HepG2 (cell line): ENCODE measurements around the gene TDRD9. TPM values are rescaled to one million over a fixed set of nuclear protein-coding genes. Genes with fewer than 3 reads are reported as not detected.

ENCODE experiments used
- ATAC-seq: fragments of 200-7000 bp; cut with Tn5 transposase; 3 replicates; pipeline ENCODE4 v1.9.1; 2020; ENCODE audit warnings: mild to moderate bottlenecking, moderate library complexity
- BruUV-seq: library from RNA; stranded (reverse); fragments of 400-500 nt; replicated peaks from 2 replicates; lab custom pipeline; 2021; lab: Mats Ljungman, UMichigan
- CTCF ChIA-PET: fragments of 300-600 bp; formaldehyde crosslinking; extraction: SDS; loops from one replicate; lab custom pipeline; 2021; ENCODE audit warnings: low total read pairs, inconsistent platforms, low intra/inter-chr PET ratio; lab: Yijun Ruan, JAX
- POLR2A ChIA-PET: fragments of 350-600 bp; sonication (Branson Sonifier 250); formaldehyde crosslinking; loops from one replicate; lab custom pipeline; 2020; ENCODE audit warnings: antibody characterized with exemption, inconsistent platforms; lab: Yijun Ruan, JAX
- DNase-seq: peaks from one replicate; pipeline ENCODE4 v3.0.0-alpha.2; 2015; ENCODE audit warnings: low spot score
- FAIRE-seq: peaks from 3 replicates; lab custom pipeline; 2011; peaks lifted over from hg19 to GRCh38; lab: Jason Lieb, UNC
- H2AFZ ChIP-seq: one replicate; pipeline ENCODE4 v1.6.1; 2011; ENCODE audit warnings: low read length, inconsistent platforms
- H3K27ac ChIP-seq: fragments of 300-600 bp; 3 replicates; pipeline ENCODE4 v1.8.0; 2011; ENCODE audit warnings: mixed run types, mild to moderate bottlenecking, mixed read lengths, low read length, inconsistent platforms; ENCODE audit not compliant: insufficient read depth; ENCODE audit errors: extremely low read length
- H3K27me3 ChIP-seq, 2 experiments: fragments of 200-600 bp in 1 of 2; 2 replicates in 1 of 2; 3 replicates in 1 of 2; pipeline versions ENCODE4 v1.6.0 to v1.8.0; 2011; ENCODE audit warnings: low read length in 2 of 2, mild to moderate bottlenecking in 2 of 2, moderate library complexity in 2 of 2, inconsistent platforms in 1 of 2; ENCODE audit not compliant: insufficient read depth in 2 of 2, control insufficient read depth in 1 of 2
- H3K36me3 ChIP-seq, 2 experiments: fragments of 200-600 bp in 1 of 2; replicated peaks in 1 of 2; 2 replicates in 1 of 2; 3 replicates in 1 of 2; pipeline versions ENCODE4 v1.5.1 to v1.8.0; 2011; ENCODE audit warnings: low read length in 2 of 2, inconsistent platforms in 1 of 2; ENCODE audit not compliant: insufficient read depth in 2 of 2, control insufficient read depth in 1 of 2
- H3K4me1 ChIP-seq: 2 replicates; pipeline ENCODE4 v1.5.1; 2012; ENCODE audit warnings: low read length, inconsistent platforms; ENCODE audit not compliant: insufficient read depth
- H3K4me2 ChIP-seq: 2 replicates; pipeline ENCODE4 v1.6.0; 2011; ENCODE audit warnings: low read depth, low read length, inconsistent platforms
- H3K4me3 ChIP-seq, 3 experiments: fragments of 200-600 bp in 1 of 3; sonication (generic), shearing (Covaris generic) in 1 of 3; replicated peaks in 1 of 3; 2 replicates each; pipeline ENCODE4 v1.5.1; 2011 to 2016; ENCODE audit warnings: low read length in 3 of 3, inconsistent platforms in 2 of 3, low read depth in 2 of 3, mild to moderate bottlenecking in 2 of 3, control low read depth in 1 of 3, mixed read lengths in 1 of 3; ENCODE audit not compliant: insufficient read depth in 1 of 3
- H3K79me2 ChIP-seq: one replicate; pipeline ENCODE4 v1.6.1; 2011; ENCODE audit warnings: low read length, inconsistent platforms; ENCODE audit not compliant: insufficient read depth
- H3K9ac ChIP-seq: 2 replicates; pipeline ENCODE4 v1.6.0; 2011; ENCODE audit warnings: mild to moderate bottlenecking, low read depth, low read length, inconsistent platforms; ENCODE audit not compliant: insufficient read depth
- H3K9me3 ChIP-seq: 2 replicates; pipeline ENCODE4 v1.5.1; 2012; ENCODE audit warnings: mild to moderate bottlenecking, low read length
- H4K20me1 ChIP-seq: 2 replicates; pipeline ENCODE4 v1.6.0; 2011; ENCODE audit warnings: inconsistent platforms, mild to moderate bottlenecking, low read length, moderate library complexity; ENCODE audit not compliant: insufficient read depth
- CTCF ChIP-seq: sonication (generic); formaldehyde crosslinking; IDR thresholded peaks from 2 replicates; pipeline ENCODE4 v1.5.0; 2020; ENCODE audit warnings: mild to moderate bottlenecking, missing genetic modification reagents, moderate library complexity
- ZNF160 ChIP-seq: sonication (generic); formaldehyde crosslinking; IDR thresholded peaks from 2 replicates; pipeline ENCODE4 v1.8.0; 2022; ENCODE audit warnings: mild to moderate bottlenecking, inconsistent platforms, missing genetic modification reagents
- WGBS: methylation state at CpG from one replicate; pipeline ENCODE4 v1.1.6; 2017; ENCODE audit warnings: low lambda C conversion rate; 5-methylcytosine and 5-hydroxymethylcytosine counted together
- in situ Hi-C: cut with HindIII; loops from 2 replicates; pipeline ENCODE4 v1.10.0; 2017; ENCODE audit warnings: low pct_unique_long_range_greater_than_20kb; ENCODE audit not compliant: extremely low pct_ligation_motif_present
- intact Hi-C: fragments of 100-400 bp; cut with micrococcal nuclease; formaldehyde crosslinking; loops from one replicate; pipeline ENCODE4 v1.10.0; 2022; ENCODE audit not compliant: unreplicated experiment
- polyA plus RNA-seq, 8 experiments: library from polyadenylated mRNA; depleted of rRNA in 3 of 8; stranded (reverse) in 7 of 8; unstranded in 1 of 8; fragments of >200 nt; fragmentation: Illumina TruSeq in 4 of 8; extraction: Trizol in 4 of 8; gene quantifications; 2 replicates each; pipeline versions ENCODE4 v1.2.1 to v1.2.3, GENCODE V29; 2011 to 2016; ENCODE audit warnings: low read depth in 4 of 8, missing spikeins in 1 of 8, mixed read lengths in 1 of 8; ENCODE audit not compliant: insufficient read depth in 1 of 8
- total RNA-seq, 5 experiments: library from RNA; depleted of rRNA; stranded (reverse); fragments of >200 nt; fragmentation: Illumina TruSeq; extraction: Trizol; gene quantifications; 2 replicates each; pipeline ENCODE4 v1.2.3, GENCODE V29; 2016; ENCODE audit warnings: low read depth in 1 of 5
- TF ChIP-seq, protein P1 (sequence below): sonication (generic); formaldehyde crosslinking; IDR thresholded peaks from 2 replicates; pipeline ENCODE4 v1.5.0; 2020; ENCODE audit warnings: mild to moderate bottlenecking, missing genetic modification reagents

Gene TDRD9
- total and polyA plus RNA-seq, 2 of the 13 experiments (the other 11 are each of a cell fraction or from before 2014, with no cell fraction given) = not detected

DNA sequence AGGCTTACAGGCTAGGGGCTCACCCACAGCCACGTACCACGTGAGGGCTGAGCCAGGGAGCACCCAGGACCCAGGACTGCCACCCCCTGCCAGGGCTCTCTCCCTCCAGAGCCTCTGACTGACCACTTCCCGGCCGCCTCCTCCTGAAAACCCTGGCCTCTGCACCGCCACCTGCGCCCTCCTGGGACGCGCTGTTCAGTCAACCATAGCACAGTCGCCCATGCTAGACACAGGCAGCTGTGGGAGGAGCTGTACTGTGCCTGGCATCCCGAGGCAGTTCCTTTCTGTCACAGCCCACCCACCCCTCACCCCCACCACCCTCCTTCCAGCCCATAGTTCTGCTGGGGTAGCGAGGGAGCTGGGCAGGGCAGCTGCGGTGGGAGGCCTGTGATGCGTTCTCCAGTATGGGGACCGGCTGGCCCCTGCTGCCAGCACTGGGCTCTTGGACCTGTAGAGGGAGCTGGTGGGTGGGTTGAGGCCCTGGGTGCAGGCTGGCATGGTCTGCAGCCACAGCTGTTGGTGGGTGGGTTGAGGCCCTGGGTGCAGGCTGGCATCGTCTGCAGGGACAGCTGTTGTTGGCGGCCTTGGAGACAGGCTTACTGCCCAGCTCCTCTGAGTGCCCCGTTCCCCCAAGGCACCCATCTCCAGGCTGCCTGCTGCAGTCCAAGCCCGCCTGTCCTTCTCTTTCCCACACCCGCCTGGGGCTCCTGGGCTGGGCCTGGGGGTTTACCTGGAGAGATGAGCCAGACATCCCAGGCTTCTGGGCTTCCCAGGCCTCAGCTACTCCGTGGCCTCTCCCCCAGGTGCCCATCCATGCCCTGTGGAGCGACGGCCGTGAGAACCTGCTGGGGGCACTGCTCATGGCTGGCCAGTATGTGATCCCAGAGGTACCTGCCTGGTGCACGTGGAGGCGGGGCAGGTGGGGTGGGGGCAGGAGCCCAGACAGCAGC, 168.8 kb downstream of the TDRD9 start:
- no peaks in the 10 kb centered on the region; the same call in 1 of the 2 replicates for H4K20me1 ChIP-seq
- no peaks in the 10 kb centered on the region for H3K79me2 ChIP-seq
- no peak overlapping the region for H3K4me2 ChIP-seq
- no TSS peak for BruUV-seq
- H2AFZ ChIP-seq = no peak overlapping the region
- no peak overlapping the region for H3K4me3 ChIP-seq
- CTCF ChIA-PET = no interaction called here
- H3K9me3 ChIP-seq = no peaks in the 10 kb centered on the region
- in situ Hi-C loops = loop anchor here (5.0 kb wide), 1 partner anchor 35 kb away; no protein-coding TSS in a partner anchor
- FAIRE-seq = no peak
- peaks cover 7 to 38% of the 10 kb centered on the region in 2 experiments; a peak in 4 of 5 replicates for H3K27me3 ChIP-seq
- POLR2A ChIA-PET = no interaction called here
- 47% methylated on average over 7 of the region's 25 CpGs for WGBS
- no peak for DNase-seq
- peak; percentile 21; the same call in 2 of the 3 replicates for ATAC-seq
- intact Hi-C loops = no loop called here
- H3K27ac ChIP-seq = no peak overlapping the region
- H3K9ac ChIP-seq = no peak overlapping the region
- peaks cover 7% of the 10 kb centered on the region; the same call in 1 of the 2 replicates for H3K4me1 ChIP-seq
- H3K36me3 ChIP-seq = no peaks in the 10 kb centered on the region
- TF ChIP-seq, protein P1, sequence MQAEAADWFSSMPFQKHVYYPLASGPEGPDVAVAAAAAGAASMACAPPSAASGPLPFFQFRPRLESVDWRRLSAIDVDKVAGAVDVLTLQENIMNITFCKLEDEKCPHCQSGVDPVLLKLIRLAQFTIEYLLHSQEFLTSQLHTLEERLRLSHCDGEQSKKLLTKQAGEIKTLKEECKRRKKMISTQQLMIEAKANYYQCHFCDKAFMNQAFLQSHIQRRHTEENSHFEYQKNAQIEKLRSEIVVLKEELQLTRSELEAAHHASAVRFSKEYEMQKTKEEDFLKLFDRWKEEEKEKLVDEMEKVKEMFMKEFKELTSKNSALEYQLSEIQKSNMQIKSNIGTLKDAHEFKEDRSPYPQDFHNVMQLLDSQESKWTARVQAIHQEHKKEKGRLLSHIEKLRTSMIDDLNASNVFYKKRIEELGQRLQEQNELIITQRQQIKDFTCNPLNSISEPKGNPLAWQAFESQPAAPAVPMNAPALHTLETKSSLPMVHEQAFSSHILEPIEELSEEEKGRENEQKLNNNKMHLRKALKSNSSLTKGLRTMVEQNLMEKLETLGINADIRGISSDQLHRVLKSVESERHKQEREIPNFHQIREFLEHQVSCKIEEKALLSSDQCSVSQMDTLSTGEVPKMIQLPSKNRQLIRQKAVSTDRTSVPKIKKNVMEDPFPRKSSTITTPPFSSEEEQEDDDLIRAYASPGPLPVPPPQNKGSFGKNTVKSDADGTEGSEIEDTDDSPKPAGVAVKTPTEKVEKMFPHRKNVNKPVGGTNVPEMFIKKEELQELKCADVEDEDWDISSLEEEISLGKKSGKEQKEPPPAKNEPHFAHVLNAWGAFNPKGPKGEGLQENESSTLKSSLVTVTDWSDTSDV = no peak
- TF ChIP-seq CTCF = peak; percentile 39; the same call in 1 of the 2 replicates
- no peak for TF ChIP-seq ZNF160 (CRISPR knock-in tag)
- TF ChIP-seq, all 625 proteins: peak for 1
